Prostate gland (tissue), 2 donors: Measurements from ENCODE around the gene TBC1D2B.

Source experiments
- CTCF ChIP-seq, 4 experiments: fragments of 200-600 bp in 2 of 4; fragments of 450-650 bp in 2 of 4; sonication (generic) in 2 of 4; IDR thresholded peaks; 1 replicate in 3 of 4; 2 replicates in 1 of 4; pipeline ENCODE4 v1.5.1; 2016 to 2019; ENCODE audit warnings: antibody characterized with exemption in 4 of 4, mild to moderate bottlenecking in 2 of 4, moderate library complexity in 2 of 4
- POLR2A ChIP-seq: fragments of 450-650 bp; IDR thresholded peaks from one replicate; pipeline ENCODE4 v1.6.1; 2016; ENCODE audit warnings: antibody characterized with exemption, mild to moderate bottlenecking
- POLR2AphosphoS5 ChIP-seq: sonication (generic); formaldehyde crosslinking; IDR thresholded peaks from one replicate; pipeline ENCODE4 v1.6.1; 2017; ENCODE audit warnings: antibody characterized with exemption

- no peak for TF ChIP-seq CTCF (IDR thresholded peaks at IDR 0.05)
- TF ChIP-seq POLR2A: no peak
- TF ChIP-seq POLR2AphosphoS5: no peak
Observed at GRCh38 chr15:78034495-78035191, 42.9 kb downstream of the TBC1D2B start.
